SH-SY5Y (cell line): Measurements from ENCODE around the gene HS6ST2.

ENCODE experiments used
- GATA2 ChIP-seq: IDR thresholded peaks from 2 replicates; pipeline ENCODE4 v1.6.1; 2011; ENCODE audit warnings: mild to moderate bottlenecking, low read depth, low read length
- GATA3 ChIP-seq: IDR thresholded peaks from 2 replicates; pipeline ENCODE4 v1.6.1; 2011; ENCODE audit warnings: low read depth, mild to moderate bottlenecking, low read length, moderate library complexity

DNA sequence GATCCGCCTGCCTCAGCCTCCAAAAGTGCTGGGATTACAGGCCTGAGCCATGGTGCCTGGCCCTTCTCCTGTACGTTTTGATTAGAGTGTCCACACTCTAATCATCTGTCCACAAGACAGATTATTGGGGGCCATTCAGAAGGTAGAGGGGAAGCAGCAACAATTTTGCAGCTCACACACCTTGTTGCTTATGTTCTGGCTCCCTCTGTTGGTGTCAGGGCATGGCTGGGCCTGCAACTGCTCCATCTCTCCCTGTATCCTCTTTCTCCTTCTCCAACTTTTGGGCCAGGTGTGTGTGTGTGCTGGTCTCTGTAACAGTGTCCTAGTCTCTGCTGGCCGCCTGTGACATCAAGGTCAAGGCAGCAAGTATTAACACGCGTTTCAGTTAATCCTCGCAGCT is 344.1 kb downstream of the HS6ST2 start:
- TF ChIP-seq GATA2 (no peak), GATA3 (no peak)
